ENCODE data around the gene KCNG4.

KCNG4 gene

GRCh38 chr16:84239909-84240308 lies at the start of gene KCNG4:
Gene KCNG4, minus strand, starts transcription at chr16:84240012. Its CDS starts 2,527 bp downstream, at chr16:84237485.
- intact Hi-C loops (cut with DNase I), result no loop called here
- peak in 2 of 42 donors; percentile 3 to 13 for DNase-seq

- intact Hi-C loops (cut with DNase I), result no loop called here
Measured at GRCh38 chr16:84288902-84289301, 49.1 kb upstream of the KCNG4 start.

GRCh38 chr16:84286578-84287240 lies 46.9 kb upstream of the KCNG4 start:
- no peak for DNase-seq
- intact Hi-C loops (cut with DNase I), result no loop called here

More at GRCh38 chr16:84288902-84289301, 49.1 kb upstream of the KCNG4 start:
- no peak for DNase-seq

GRCh38 chr16:84284154-84284722 lies 44.4 kb upstream of the KCNG4 start:
- intact Hi-C loops (cut with DNase I), result no loop called here
- no peak for DNase-seq

GRCh38 chr16:84283314-84284153 lies 43.7 kb upstream of the KCNG4 start:
- intact Hi-C loops (cut with DNase I), result no loop called here
- no peak for DNase-seq

GRCh38 chr16:84282533-84282932 lies 42.7 kb upstream of the KCNG4 start:
- DNase-seq, result no peak
- intact Hi-C loops (cut with DNase I), result no loop called here

- intact Hi-C loops (cut with DNase I), result no loop called here
- DNase-seq, result no peak
Measured at GRCh38 chr16:84281074-84281473, 41.3 kb upstream of the KCNG4 start.

GRCh38 chr16:84279881-84280280 lies 40.1 kb upstream of the KCNG4 start:
- intact Hi-C loops (cut with DNase I), result loop anchor here (5.0 kb wide), 1 partner anchor 127 kb away; no protein-coding TSS in a partner anchor
- no peak for DNase-seq

- intact Hi-C loops (cut with DNase I), result loop anchor here (5.0 kb wide), 1 partner anchor 128 kb away; no protein-coding TSS in a partner anchor
- DNase-seq, result peak in 39 of 42 donors; percentile 24 to 81 (median 57)
Measured at GRCh38 chr16:84278968-84279367, 39.2 kb upstream of the KCNG4 start.

GRCh38 chr16:84278333-84278732 lies 38.5 kb upstream of the KCNG4 start:
- DNase-seq, result no peak
- intact Hi-C loops (cut with DNase I), result loop anchor here (5.0 kb wide), 1 partner anchor 129 kb away; no protein-coding TSS in a partner anchor

GRCh38 chr16:84277244-84277823 lies 37.5 kb upstream of the KCNG4 start:
- intact Hi-C loops (cut with DNase I), result loop anchor here (2.0 to 5.0 kb wide), 2 partner anchors 130 to 207 kb away; no protein-coding TSS in a partner anchor
- DNase-seq, result peak; percentile 42 to 96 (median 84)

- DNase-seq, result no peak
- intact Hi-C loops (cut with DNase I), result loop anchor here (2.0 to 5.0 kb wide), 2 partner anchors 132 to 209 kb away; no protein-coding TSS in a partner anchor
Measured at GRCh38 chr16:84275585-84276151, 35.9 kb upstream of the KCNG4 start.

- DNase-seq, result no peak
- intact Hi-C loops (cut with DNase I), result no loop called here
Measured at GRCh38 chr16:84274515-84274914, 34.7 kb upstream of the KCNG4 start.

GRCh38 chr16:84272740-84273320 lies 33.0 kb upstream of the KCNG4 start:
- no peak for DNase-seq
- intact Hi-C loops (cut with DNase I), result no loop called here

- intact Hi-C loops (cut with DNase I), result no loop called here
- no peak for DNase-seq
Measured at GRCh38 chr16:84271866-84272265, 32.1 kb upstream of the KCNG4 start.

- no peak for DNase-seq
- intact Hi-C loops (cut with DNase I), result no loop called here
Measured at GRCh38 chr16:84271037-84271436, 31.2 kb upstream of the KCNG4 start.

- intact Hi-C loops (cut with DNase I), result no loop called here
- DNase-seq, result no peak
Measured at GRCh38 chr16:84270531-84270930, 30.7 kb upstream of the KCNG4 start.

GRCh38 chr16:84270071-84270470 lies 30.3 kb upstream of the KCNG4 start:
- intact Hi-C loops (cut with DNase I), result no loop called here
- no peak for DNase-seq

All from head of caudate nucleus (tissue), 42 donors.